GM21529 (cell line): Measurements from ENCODE around the gene MCRIP1.

ENCODE experiments used
- ATAC-seq: cut with Tn5 transposase; IDR thresholded peaks from one replicate; pipeline ENCODE4 v1.9.1; 2021; ENCODE audit not compliant: unreplicated experiment

The MCRIP1 gene

DNA sequence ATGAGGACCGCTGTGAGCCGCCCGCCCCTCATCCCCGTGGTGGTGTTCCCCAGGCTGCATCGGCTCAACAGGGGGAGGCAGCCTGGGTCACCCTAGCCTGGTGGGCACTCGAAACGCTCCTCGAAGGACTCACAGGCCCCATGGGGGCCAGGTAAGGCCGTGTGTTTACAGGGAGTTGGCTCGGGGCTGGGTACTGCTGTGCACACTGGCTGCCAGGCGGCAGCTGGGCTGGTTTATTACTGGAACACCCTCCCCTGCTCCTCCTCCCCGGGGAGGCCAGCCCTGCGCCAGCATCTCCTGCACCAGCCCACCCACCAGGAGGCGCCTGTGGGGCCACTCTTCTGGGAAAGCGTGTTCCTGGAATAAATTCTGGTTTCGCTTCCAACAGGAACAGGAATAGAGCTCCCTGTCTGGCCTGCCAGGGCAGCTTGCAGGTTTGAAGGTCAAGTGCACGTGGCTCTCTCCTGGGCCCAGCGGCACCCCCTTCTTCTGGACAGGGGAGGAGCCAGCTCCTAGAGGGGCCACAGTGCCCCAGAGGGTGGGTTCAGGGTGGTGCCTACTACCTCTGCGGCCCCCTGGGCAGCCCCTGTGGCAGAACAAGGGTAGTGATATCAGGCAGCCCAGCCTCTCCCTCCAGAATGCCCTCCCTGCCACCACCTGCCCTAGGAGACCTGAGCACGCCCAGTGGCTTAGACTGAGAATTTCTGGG, 11.3 kb downstream of the MCRIP1 start:
- no peak for ATAC-seq

DNA sequence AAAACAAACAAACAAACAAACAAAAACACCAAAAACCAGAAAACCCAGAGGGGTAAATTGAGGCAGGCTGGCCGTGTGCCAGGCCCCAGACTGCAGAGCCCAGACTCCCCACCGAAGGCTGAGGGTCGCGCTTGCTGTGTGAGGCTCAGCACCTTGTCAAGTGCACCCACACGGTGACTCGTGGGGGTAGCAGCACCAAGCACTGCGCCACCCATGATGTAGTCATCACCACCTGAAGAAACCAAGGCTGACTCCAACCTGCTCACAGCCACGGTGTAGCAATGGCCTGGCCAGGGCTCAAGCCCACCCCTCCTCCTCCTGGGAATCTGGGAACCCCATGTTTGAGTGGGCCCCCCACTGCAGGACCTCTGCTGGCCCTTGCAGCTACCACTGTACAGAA, 11.9 kb downstream of the MCRIP1 start:
- ATAC-seq = no peak

DNA sequence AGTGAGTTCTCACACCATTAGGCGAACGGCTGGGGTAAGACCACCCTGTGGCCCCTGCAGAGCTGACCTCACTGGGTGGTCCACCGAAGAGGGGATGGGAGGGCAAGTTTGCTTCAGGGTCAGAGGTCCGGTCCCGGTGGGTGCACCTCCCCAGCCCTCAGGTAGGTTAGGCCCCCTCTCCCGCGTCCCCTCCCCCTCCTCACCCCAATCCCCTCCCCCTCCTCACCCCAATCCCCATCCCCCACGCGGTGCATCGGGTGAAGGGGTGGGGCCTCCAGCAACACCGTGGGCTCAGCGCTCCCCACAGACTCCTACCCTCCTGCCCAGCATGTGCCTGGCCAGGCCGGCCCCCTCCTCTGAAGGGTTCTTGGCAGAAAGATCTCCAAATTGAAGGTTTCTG, 13.4 kb downstream of the MCRIP1 start:
- no peak for ATAC-seq

DNA sequence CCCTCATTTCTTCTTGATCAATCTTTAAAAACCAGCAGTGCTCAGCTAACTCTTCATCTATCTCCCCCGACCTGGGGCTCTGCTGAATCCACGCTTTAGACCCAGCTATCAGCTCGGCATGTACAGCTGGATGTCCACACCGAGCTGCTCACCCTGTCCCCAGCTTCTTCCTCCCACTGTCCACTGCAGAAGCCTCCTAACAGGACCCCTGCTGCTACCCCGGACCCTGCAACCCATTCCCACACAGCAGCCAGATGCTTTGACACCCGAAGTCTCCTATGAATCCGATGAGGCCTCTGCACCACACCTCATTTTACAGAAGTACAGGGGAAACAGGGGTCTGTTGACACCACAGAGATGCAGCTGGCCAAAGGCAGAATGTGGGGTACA, 15.3 kb downstream of the MCRIP1 start:
- no peak for ATAC-seq

DNA sequence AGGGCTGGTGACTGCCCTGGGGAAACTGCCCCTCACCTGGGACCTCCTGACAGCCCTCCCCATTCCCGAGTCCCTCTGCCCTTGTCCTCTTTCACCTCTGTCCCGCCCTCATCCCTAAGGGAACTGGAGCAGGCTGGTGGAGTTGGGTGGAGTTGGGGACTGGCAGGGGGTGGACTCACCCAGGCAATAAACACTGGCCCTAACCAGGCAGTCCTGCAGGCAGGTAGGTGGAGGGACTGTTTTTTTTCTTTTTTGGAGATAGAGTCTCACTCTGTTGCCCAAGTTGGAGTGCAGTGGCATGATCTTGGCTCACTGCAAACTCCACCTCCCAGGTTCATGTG, 17.5 kb downstream of the MCRIP1 start:
- ATAC-seq = no peak

DNA sequence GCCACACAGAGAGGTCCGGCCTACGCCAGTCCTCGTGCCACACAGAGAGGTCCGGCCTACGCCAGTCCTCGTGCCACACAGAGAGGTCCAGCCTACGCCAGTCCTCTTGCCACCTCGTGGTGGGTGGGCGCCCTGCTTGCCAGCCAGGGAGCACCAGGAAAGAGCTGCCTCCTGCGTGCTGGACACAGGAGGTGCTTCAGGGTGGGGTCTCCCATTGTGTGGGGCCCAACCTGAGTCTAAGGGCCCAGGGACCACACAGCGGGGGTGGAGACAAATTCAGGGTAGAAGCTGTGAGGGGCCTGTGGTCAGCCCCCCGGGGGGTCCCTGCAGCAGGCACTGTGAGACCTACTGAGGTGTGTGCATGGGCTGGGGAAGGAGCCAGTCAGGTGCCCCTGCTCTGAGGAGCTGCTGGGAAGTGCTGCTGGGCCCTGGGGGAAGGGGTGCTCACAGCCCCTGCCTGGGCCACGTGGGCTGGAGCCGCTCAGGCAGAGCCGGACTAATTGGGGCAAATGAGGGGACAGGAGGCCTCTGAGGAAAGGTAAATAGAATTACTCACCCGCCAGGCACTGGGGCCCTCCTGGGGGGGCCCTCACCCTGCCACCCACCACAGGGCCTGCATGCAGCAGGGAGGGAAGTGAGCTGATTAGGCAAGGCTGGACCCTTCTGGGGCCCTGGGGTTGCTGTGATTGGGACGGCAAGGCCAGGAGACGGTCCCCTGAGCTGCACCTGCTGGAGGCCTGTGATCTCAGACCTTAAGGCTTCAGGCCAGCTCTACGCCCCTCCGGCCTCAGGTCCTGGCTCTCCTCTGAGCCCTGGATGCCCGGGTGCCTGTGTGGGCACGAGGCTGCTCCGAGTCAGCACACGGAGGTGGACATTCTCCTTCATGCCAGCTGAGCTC, 18.1 kb downstream of the MCRIP1 start:
- ATAC-seq = no peak

DNA sequence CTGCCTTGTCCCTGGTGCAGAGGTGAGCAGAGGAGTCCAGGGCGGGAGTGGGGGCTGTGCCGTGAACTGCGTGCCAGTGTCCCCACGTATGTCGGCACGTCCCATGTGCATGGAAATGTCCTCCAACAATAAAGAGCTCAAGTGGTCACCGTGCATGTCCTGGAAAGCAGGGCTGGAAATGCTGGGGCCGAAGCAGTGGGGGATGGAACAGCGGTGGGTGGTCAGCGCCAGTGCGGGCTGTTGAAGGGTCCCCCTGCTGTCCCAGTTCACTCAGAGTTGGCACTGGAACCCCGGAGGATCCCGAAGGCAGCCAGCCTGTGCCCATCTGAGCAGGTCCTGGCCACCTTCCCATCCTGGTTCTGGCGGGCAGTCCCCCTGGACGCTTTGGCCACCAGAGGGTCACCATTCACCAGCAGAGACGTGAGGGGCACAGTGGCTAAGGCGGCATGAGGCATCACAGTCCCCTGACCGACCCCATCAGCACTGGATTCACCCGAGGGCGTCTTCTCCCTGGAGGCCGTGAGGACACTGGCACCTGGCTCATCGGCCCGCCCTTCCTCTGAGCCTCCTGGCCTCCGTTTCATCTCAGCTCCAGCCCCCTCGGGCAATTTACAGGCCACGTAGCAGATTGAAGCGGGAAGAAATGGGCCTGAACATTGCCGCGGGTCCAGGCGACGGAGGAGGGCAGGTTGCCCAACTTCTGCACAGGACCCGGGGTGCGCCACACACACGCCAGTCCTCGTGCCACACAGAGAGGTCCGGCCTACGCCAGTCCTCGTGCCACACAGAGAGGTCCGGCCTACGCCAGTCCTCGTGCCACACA, 19.0 kb downstream of the MCRIP1 start:
- ATAC-seq = no peak

DNA sequence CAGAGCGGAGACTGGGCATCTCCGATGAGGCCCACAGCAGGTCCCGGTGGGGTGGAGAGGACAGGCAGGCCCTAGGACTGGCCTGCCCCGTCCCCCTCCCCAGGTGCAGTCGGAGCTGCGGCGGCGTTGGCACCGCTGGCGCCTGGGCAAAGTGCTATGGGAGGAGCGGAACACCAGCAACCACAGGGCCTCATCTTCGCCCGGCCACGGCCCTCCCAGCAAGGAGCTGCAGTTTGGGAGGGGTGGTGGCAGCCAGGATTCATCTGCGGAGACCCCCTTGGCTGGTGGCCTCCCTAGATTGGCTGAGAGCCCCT, 19.8 kb downstream of the MCRIP1 start:
- ATAC-seq = no peak

DNA sequence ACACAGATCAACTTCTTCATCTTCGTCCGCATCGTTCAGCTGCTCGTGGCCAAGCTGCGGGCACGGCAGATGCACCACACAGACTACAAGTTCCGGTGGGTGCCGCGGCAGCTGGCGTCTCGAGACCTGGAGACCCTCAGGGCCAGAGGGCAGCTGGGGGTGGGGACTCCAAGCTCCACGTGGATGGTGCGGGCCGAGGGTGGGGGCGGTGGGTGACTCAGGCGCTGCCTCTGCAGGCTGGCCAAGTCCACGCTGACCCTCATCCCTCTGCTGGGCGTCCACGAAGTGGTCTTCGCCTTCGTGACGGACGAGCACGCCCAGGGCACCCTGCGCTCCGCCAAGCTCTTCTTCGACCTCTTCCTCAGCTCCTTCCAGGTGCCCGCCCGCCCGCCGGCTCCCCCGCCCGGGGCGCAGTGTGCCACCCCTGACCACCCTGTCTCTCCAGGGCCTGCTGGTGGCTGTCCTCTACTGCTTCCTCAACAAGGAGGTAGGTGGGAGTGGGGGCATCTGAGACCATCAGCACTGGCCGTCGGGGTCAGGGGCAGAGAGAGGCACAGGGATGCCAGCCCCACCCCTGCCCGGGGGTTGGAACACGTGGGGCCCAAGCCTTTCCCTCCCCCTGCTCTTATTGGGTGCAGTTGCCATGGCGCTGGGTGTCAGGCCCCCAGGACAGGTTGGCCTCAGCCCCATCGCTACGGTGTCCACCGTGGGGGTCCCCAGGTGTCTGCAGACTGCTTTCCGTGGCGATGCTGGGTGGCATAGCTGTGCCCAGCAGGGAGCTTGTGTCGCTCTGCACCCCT, 20.3 kb downstream of the MCRIP1 start:
- no peak for ATAC-seq

DNA sequence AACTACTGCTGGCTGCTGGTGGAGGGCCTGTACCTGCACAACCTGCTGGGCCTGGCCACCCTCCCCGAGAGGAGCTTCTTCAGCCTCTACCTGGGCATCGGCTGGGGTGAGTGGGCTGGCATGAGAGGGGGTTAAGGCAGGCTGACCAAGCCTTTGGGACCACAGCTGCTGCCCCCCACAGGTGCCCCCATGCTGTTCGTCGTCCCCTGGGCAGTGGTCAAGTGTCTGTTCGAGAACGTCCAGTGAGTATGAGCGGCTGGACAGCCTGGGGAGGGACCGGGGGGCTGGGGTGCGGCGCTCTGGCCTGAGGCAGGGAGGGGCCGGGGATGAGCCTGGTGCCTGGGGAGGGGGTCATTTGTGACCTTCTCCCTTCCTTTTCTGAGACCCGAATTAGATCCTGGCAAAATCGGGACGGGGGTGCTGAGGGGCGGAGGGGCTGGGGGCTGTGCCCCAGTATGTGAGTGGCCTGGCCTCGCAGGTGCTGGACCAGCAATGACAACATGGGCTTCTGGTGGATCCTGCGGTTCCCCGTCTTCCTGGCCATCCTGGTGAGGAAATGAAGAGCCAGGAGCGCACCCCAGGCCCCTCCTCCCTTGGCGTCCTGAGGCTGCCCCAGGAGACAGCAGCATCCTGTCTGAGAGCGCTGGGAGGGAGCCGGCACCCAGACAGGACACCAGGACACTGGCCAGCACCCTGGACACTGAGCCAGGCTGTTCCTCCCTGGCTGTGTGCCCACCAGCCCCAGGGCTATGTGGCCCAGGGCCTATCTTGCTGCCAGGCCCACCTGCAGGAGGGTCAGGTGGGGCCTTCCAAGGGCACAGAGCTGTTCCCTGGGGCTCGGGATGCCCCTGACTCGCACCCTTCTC, 21.2 kb downstream of the MCRIP1 start:
- no peak for ATAC-seq

DNA sequence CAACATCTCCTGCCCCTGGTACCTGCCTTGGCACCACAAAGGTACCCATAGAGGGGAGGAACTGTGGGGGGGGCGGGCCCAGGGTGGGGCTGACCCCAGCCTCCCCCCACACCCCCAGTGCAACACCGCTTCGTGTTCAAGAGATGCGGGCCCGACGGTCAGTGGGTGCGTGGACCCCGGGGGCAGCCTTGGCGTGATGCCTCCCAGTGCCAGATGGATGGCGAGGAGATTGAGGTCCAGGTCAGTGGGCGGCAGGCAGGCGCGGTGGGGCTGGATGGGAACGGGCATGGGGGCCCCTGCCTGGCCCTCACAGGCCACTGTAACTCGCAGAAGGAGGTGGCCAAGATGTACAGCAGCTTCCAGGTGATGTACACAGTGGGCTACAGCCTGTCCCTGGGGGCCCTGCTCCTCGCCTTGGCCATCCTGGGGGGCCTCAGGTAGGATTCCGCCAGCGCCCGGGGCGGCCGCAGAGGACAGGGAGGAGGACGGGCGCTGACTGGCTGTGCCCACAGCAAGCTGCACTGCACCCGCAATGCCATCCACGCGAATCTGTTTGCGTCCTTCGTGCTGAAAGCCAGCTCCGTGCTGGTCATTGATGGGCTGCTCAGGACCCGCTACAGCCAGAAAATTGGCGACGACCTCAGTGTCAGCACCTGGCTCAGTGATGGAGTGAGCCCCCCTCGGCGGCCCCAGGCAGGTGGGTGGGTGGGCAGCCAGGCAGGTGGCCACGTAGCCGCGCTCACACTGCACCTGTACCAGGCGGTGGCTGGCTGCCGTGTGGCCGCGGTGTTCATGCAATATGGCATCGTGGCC, 22.0 kb downstream of the MCRIP1 start:
- ATAC-seq = no peak

DNA sequence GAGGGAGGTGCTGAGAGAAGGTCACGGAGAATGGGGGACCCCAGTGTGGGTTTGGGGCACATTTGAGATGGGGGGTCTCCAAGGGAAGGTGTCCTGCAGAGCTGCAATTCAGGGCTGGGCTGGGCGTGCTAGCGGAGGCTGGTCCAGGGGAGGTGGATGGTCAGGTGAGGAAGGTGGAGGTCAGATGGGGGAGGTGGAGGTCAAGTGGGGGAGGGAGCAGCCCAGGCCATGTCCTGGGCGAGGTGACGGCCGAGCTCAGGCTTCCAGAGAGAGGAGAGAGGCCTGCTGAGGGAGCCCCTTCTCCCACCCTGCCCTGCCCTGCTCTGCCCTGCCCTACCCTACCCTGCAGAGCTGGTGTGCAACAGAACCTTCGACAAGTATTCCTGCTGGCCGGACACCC, 22.6 kb downstream of the MCRIP1 start:
- ATAC-seq = no peak

DNA sequence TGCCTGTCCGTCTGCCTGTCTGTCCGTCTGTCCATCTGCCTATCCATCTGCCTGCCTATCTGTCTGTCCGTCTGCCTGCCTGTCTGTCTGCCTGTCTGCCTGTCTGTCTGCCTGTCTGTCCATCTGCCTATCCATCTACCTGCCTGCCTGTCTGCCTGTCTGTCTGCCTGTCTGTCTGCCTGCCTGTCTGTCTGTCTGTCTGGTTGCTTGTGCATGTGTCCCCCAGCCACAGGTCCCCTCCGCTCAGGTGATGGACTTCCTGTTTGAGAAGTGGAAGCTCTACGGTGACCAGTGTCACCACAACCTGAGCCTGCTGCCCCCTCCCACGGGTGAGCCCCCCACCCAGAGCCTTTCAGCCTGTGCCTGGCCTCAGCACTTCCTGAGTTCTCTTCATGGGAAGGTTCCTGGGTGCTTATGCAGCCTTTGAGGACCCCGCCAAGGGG, 23.5 kb downstream of the MCRIP1 start:
- ATAC-seq = no peak

DNA sequence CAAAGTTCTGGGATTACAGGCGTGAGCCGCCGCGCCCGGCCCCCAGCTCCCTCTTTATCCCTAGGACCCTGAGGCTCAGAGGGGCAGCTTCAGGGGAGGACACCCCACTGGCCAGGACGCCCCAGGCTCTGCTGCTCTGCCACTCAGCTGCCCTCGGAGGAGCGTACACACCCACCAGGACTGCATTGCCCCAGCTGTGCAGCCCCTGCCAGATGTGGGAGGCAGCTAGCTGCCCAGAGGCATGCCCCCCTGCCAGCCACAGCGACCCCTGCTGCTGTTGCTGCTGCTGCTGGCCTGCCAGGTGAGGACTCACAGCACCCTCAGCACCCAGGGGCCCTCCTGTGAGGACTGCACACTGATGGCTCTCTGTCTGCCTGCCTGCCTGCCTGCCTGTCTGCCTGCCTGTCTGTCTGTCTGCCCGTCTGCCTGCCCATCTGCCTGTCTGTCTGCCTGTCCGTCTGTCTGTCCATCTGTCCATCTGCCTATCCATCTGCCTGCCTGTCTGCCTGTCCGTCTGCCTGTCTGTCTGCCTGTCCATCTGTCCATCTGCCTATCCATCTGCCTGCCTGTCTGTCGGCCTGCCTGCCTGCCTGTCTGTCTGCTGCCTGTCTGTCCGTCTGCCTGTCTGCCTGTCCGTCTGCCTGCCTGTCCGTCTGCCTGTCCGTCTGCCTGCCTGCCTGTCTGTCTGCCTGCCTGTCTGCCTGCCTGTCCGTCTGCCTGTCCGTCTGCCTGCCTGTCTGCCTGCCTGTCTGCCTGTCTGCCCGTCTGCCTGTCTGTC, 24.1 kb downstream of the MCRIP1 start:
- ATAC-seq = no peak

DNA sequence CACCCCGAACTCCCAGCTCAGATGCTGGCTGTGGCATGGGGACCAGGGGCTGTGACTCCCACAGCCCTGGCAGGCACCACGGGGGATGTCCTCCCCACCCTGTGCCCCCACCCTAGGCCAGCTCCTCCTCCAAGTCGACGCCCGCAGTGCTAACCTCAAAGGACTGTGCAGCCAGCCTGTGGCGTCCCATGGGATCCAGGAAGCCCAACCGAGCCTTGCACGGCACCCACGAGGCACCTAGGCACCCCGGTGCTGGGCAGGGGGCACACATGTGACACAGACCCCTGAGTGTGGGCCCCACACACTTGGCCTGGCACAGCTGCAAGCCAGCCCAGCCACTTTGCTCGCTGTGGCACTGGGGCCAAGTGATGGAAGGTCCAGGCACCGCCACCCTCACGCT, 25.3 kb downstream of the MCRIP1 start:
- no peak for ATAC-seq

DNA sequence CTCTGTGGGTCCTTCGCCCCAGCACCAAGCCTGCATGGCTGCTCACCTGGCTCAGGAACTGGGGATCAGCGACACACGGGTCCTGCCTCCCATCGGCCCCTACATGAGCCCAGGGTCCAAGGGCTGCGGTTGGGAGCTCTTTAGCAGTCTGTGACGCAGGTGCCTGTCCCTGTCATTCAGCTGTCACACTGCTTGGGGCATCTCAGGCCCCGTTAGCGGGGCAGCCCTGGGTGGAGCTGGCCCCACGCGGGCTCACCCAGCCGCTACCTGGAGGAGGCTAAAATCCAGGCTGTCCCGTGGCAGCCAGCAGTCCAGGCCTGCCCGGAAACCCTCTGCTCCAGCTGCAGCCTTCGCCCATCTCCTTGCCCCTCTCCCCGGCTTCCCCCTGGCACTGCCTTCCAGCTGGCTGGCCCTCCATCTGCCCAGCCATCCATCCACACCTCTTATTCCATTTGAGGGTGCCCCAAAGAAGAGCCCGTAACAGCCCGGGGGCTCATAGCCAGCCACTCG, 25.8 kb downstream of the MCRIP1 start:
- ATAC-seq = no peak

DNA sequence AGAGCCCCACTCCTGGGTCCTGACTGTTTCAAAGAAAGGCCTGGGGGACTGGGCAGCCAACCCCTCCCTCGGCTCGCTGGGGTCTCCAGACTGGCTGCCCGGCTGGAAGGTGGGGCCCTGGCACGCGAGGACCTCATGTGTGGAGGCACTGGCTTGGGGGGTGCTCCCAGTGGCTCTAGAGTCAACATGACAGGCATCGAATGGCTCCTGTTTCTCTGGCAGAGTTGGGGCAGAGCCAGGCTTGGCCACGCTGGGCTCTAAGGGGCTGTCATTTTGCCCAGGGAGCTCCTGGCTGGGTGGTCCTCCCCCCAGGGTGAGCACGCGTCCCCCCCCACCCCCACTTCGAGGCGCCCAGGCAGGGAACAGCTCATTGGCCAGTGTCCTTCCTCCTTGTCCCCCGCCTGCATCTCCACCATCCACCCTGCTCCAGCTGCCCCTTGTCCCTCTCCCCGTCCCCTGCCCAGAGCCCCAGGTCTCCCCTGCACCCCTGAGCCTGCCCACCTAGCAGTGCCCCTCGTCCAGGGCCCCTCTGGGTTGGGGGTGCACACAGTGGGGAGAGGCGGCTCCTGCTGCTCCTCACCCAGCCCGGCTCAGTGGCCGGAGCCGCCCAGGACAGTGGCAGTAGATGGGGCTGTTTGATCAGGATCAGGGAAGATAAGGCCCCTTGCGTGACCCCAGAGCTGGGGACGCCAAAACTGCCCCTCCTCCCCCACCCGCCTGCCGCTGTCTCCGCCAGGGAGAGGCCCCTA, 26.5 kb downstream of the MCRIP1 start:
- no peak for ATAC-seq
